Sigmoid colon (tissue), 4 donors: ENCODE measurements around the gene MUC5AC.

Source experiments
- EP300 ChIP-seq, 4 donors: sonication (generic); formaldehyde crosslinking; IDR thresholded peaks; one replicate each; pipeline ENCODE4 v1.6.1; 2017; ENCODE audit warnings: antibody characterized with exemption in 4 of 4
- POLR2A ChIP-seq, 2 donors: fragments of 450-650 bp; IDR thresholded peaks; one replicate each; pipeline ENCODE4 v1.6.1; 2016; ENCODE audit warnings: antibody characterized with exemption in 2 of 2, mild to moderate bottlenecking in 2 of 2, moderate library complexity in 2 of 2
- POLR2AphosphoS5 ChIP-seq, 4 donors: sonication (generic); formaldehyde crosslinking; IDR thresholded peaks; one replicate each; pipeline ENCODE4 v1.6.1; 2017; ENCODE audit warnings: antibody characterized with exemption in 4 of 4
- TF ChIP-seq, protein P1 (sequence below), 4 experiments: fragments of 450-650 bp in 3 of 4; fragments of 200-600 bp in 1 of 4; IDR thresholded peaks; one replicate each; pipeline ENCODE4 v1.5.1; 2016 to 2019; ENCODE audit warnings: antibody characterized with exemption in 4 of 4, mild to moderate bottlenecking in 3 of 4, moderate library complexity in 2 of 4

DNA sequence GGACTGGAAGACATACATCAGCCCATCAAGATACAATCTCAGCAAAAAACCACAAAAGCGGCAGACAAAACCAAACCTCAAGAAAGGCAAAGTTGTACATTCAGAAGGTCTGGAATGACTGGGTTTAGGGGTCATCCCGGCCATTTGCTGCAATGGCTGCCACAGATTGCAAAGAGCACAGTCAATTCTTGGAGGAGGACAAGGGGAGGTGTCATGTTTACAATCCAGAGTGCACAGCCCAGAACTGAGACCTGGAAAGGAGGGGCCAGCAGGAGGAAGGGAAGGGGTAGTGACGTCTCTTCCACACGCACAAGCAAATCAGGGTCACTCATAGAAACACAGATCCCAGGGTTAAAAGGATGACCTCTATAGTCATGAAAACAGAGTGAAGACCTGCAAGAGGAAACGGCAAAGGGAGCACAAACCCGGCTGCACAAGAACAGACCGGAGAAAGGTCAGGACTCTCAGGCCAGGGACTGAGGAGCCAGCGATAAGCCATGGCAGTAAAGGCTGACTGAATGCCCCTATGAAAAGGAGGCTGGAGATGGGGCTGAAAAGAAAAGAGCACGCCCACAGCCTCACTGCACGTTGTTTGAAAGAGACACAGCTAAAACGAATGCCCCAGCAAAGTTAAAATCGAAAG is 18.2 kb upstream of the MUC5AC start:
- TF ChIP-seq EP300 (IDR thresholded peaks at IDR 0.05) (no peak), POLR2AphosphoS5 (IDR thresholded peaks at IDR 0.05) (no peak), POLR2A (IDR thresholded peaks at IDR 0.05) (no peak)
- TF ChIP-seq, protein P1, sequence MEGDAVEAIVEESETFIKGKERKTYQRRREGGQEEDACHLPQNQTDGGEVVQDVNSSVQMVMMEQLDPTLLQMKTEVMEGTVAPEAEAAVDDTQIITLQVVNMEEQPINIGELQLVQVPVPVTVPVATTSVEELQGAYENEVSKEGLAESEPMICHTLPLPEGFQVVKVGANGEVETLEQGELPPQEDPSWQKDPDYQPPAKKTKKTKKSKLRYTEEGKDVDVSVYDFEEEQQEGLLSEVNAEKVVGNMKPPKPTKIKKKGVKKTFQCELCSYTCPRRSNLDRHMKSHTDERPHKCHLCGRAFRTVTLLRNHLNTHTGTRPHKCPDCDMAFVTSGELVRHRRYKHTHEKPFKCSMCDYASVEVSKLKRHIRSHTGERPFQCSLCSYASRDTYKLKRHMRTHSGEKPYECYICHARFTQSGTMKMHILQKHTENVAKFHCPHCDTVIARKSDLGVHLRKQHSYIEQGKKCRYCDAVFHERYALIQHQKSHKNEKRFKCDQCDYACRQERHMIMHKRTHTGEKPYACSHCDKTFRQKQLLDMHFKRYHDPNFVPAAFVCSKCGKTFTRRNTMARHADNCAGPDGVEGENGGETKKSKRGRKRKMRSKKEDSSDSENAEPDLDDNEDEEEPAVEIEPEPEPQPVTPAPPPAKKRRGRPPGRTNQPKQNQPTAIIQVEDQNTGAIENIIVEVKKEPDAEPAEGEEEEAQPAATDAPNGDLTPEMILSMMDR (IDR thresholded peaks at IDR 0.05), result no peak
